NOMO-1 (cell line): ENCODE results near the gene FAM120A.

Experiments used
- DNase-seq, 2 experiments: peaks; one replicate each; lab custom pipeline; 2025; ENCODE audit not compliant: unreplicated experiment in 2 of 2; lab: John Stamatoyannopoulos, UW

FAM120A gene

GRCh38 chr9:93447655-93448054 lies 3.8 kb upstream of the FAM120A start:
- DNase-seq, result no peak

GRCh38 chr9:93451849-93452709 lies 594 bp downstream of the FAM120A start:
- peak in 1 of 2 experiments; percentile 35 for DNase-seq

- peak in 1 of 2 experiments; percentile 19 for DNase-seq
Observed at GRCh38 chr9:93452710-93453046, 1.2 kb downstream of the FAM120A start.

- peak; percentile 94 for DNase-seq
Observed at GRCh38 chr9:93453047-93453914, 1.8 kb downstream of the FAM120A start, which contains the start of gene FAM120AOS. FAM120AOS (minus strand) TSS chr9:93453581; CDS start chr9:93452709, 872 bp downstream.

- no peak for DNase-seq
Observed at GRCh38 chr9:93456022-93456421, 4.5 kb downstream of the FAM120A start.

GRCh38 chr9:93456504-93456903 lies 5.0 kb downstream of the FAM120A start:
- peak; percentile 73 to 92 for DNase-seq

GRCh38 chr9:93457006-93457405 lies 5.5 kb downstream of the FAM120A start:
- no peak for DNase-seq

GRCh38 chr9:93458712-93459111 lies 7.2 kb downstream of the FAM120A start:
- DNase-seq, result no peak

- DNase-seq, result no peak
Observed at GRCh38 chr9:93459432-93459847, 8.0 kb downstream of the FAM120A start.

GRCh38 chr9:93460689-93461413 lies 9.4 kb downstream of the FAM120A start:
- DNase-seq, result no peak

- DNase-seq, result no peak
Observed at GRCh38 chr9:93461414-93461743, 9.9 kb downstream of the FAM120A start.

GRCh38 chr9:93461821-93462220 lies 10.3 kb downstream of the FAM120A start:
- no peak for DNase-seq

GRCh38 chr9:93463638-93464248 lies 12.3 kb downstream of the FAM120A start:
- DNase-seq, result no peak

GRCh38 chr9:93464395-93464794 lies 12.9 kb downstream of the FAM120A start:
- peak; percentile 52 to 80 for DNase-seq

GRCh38 chr9:93464876-93465275 lies 13.4 kb downstream of the FAM120A start:
- DNase-seq, result peak in 1 of 2 experiments; percentile 15

GRCh38 chr9:93465855-93466254 lies 14.4 kb downstream of the FAM120A start:
- DNase-seq, result no peak

- no peak for DNase-seq
Observed at GRCh38 chr9:93466416-93467061, 15.1 kb downstream of the FAM120A start.

- DNase-seq, result no peak
Observed at GRCh38 chr9:93467062-93467416, 15.6 kb downstream of the FAM120A start.

- DNase-seq, result no peak
Observed at GRCh38 chr9:93467462-93467861, 16.0 kb downstream of the FAM120A start.

- no peak for DNase-seq
Observed at GRCh38 chr9:93468763-93469456, 17.4 kb downstream of the FAM120A start.
